Measurements from ENCODE around the gene TUBB.
"Not testable (repeated sequence)": the region's sequence is repeated elsewhere in the genome, so short reads cannot be mapped to it uniquely, and the experiment has no call there.

Gene TUBB

GRCh38 chr6:30738532-30738931, 18.4 kb downstream of the TUBB start:
- DNase-seq (ENCODE audit: low spot score): no peak

DNA sequence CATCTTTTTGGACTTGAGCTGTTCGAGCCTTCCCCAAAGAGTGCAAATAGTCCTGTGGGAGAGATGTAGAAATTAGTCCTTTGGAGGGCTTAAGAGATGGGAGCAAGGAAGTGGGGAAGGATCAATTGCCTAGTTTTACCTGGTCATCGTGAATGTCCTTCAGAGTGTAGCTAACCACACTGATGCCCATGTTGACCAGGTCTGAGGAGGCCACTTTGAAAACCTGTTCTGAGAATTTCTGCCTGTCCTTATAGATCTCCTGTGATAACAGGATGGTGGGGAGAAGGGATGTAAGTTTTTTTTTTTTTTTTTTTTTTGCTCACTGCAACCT, 20.4 kb downstream of the TUBB start:
- no peak for DNase-seq (ENCODE audit: low spot score)

GRCh38 chr6:30741063-30741779, 21.1 kb downstream of the TUBB start:
- DNase-seq (ENCODE audit: low spot score): no peak

DNA sequence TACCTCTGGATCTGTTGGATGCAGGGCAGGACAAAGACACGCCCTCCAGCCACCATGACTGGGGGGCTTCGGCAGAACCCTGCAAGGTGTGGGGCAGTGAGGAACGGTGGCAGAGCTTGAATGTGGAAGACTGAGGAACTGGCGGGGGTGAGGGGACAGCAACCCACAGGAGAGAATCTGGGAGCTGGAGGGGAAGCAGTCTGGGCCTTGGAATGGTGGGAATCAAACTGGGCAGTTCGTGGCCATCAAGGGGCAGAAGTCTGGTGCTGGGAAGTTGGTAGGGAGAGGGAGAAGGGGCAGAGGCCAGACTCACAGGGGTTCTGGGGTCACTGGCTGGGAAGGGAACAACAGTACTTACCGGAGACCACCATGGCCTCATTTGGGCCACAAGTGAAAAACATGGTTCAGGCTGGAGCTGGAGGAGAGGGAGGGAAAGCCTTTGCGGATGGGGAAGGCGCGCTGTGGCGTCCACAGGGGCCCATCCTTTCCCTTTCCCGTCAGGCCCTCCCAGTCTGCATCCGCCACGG, 21.7 kb downstream of the TUBB start:
- peak; percentile 41 for DNase-seq (ENCODE audit: low spot score)

DNA sequence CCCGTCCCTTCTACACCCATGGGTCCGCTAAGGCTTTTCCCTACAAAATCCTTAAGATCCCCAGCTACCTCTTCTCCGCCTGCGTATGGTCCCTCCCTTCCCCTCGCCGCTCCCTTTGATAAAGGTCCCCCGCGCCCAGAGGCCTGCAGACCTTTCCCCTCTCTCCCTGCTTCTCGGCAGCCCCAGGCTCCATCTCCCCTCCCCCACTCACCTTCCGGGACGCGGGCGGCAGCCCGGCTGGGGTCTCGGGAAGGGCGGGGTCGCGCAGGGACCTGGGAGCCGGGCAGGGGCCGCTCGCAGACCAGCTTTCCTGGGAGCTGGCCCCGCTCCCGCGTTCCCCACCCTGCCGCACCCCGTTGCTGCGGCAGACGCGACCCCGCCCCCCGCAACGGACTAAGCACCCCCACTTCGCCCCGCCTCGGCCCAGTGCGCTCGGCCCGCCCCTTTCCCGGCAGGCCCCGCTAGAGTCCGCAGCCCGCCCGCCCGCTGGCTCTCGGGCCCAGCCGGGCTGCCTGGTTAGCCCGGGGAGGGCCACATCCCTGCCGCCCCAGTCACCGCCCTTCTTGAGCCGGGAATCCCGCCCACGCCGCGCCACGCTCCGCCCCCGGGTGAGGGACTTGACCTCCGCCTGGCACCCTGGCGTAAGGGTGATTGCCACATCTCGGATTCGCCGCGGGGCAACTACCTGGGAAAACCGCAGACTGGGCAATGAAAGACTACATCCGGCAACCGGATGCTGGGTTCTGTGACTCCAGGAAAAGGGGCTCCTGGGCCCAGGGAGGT, 22.4 kb downstream of the TUBB start, which contains the start of gene FLOT1:
Gene FLOT1, minus strand, starts transcription at position 372 of the 783 bp plus-strand sequence. CDS start 498 bp downstream, outside the sequence.
- DNase-seq (ENCODE audit: low spot score): peak; percentile 92

- DNase-seq (ENCODE audit: low spot score): peak; percentile 39
These were observed 23.2 kb downstream of the TUBB start for GRCh38 chr6:30743099-30744053.

DNA sequence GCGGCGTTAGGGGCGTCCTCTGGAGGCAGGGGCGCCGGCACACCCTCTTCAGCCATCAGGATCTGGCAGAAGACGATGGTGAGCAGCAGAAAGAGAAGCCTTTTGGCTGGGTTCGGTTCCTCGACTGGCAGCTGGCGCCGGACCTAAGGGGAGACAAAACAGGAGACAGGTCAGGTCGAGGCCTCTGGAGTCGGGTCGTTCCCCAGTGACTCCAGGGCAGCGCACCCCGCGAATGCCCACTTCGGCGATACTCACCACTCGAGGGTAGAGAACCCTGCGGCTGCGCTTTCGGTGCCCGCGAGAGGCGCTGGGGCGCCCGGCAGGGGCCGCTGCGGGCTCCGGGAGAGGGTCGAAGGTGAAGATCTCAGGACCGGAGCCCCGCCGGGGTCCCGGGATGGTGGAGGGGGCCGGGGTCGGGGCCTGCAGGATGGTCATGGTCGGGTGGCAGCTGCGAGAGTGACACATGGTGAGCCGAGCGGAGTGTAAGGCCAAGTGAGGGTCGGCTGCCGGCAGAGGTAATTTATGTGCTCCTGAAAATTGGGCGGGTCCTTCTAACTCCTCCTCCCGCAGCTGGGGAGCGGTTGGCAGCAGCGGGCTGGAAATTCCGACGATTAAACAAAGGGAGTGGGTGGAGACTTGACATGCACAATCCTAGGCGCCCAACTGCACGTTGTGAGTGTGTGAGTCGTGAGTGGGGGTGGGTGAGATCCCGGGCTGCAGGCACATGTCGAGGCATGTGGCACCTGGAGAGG, 24.1 kb downstream of the TUBB start, which contains the start of gene IER3:
Gene IER3, minus strand, starts transcription at position 494 of the 752 bp plus-strand sequence. Its CDS starts 29 bp downstream, at position 465.
- peak; percentile 94 for DNase-seq (ENCODE audit: low spot score)

DNA sequence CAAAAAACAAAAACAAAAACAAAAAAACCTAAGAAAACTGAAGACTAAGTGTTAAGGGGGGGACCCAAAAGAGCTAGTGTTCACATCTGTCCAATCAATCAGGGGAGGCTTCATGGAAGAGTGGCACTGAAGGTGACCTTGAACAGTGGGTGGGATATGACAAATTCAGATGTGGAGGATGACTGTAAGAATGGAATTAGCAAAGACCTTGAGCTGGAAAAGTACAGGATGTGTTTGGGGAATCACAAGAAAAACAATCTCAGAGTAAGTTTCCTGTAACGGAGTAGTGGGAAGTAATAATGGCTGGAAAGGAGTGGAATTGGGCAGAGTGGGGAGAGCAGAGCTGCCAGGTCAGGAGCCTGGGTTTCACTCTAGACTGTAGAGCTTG, 27.1 kb downstream of the TUBB start:
- no peak for DNase-seq (ENCODE audit: low spot score)

GRCh38 chr6:30747902-30748769, 28.0 kb downstream of the TUBB start:
- DNase-seq (ENCODE audit: low spot score): peak; percentile 88

GRCh38 chr6:30748851-30749540, 28.8 kb downstream of the TUBB start:
- peak; percentile 92 for DNase-seq (ENCODE audit: low spot score)

DNA sequence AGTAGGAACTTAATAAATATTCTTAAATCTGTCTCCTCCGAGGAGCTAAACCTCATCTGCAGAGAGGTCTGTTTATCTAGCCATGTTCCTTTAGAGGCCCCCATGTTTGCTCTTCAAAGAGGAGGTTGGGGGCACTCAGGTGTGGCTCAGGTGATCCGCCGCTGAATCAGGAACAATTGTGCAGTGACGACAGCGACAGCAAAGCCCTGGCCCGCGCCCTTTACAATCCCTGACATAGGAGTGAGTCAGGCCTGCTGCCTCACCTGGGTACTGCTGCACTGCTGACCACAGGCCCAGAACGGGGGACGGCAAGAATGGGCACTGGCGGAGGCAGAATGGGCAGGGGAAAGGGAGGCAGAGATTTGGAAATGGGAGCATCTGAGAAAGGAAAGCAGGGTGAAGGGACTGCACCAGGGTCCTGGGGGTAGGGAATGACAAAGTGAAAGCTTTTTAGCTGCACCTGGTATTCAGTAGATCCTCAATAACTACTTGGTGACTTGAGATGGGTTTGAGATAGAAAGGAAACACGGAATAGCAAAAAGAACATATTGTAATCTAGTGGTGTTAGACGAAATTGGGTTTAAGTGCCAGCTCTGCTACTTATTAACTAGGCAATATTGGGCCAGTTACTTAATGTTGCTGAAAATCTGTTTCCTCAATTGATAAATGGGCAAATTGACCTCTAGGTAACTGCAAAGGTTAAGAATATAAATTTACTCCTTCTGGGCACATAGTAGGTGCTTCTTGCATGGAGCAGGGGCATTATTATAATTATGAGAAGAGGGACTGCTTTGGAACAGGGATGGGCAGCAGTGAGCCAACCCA, 29.6 kb downstream of the TUBB start:
- DNase-seq (ENCODE audit: low spot score): peak; percentile 96

DNA sequence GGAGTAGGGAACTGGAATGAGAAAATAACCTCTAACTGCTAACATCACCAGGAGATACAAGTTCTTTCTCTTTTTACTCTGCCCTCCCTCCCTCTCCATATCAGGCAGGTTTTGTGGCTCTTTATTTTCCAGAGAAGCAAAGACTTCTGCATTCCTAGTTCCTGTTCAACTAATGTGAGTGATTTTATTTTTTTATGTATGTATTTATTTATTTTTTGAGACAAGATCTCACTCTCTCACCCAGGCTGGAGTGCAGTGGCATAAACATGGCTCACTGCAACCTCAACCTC, 30.2 kb downstream of the TUBB start:
- no peak for DNase-seq (ENCODE audit: low spot score)

GRCh38 chr6:30752157-30752927, 32.2 kb downstream of the TUBB start:
- peak; percentile 96 for DNase-seq (ENCODE audit: low spot score)

GRCh38 chr6:30754631-30755030, 34.5 kb downstream of the TUBB start:
- no peak for DNase-seq (ENCODE audit: low spot score)

DNA sequence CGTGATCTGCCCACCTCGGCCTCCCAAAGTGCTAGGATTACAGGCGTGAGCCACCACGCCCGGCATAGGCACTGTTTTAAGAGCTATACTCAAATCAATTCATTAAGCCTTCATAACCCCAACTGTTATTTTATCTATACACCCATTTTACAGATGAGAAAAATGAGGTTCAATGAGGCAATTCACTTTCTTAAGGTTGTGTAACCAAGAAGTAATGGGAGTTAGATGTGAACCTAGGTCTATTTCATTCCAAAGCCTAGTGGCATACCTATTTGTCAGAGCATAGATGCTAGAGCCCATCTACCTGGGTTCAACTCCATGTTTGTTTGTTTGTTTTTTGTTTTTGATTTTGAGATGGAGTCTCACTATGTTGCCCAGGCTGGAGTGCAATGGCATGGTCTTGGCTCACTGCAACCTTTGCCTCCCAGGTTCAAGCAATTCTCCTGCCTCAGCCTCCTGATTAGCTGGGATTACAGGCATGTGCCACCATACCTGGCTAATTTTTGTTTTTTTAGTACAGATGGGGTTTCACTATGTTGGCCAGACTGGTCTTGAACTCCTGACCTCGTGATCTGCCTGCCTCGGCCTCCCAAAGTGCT, 36.4 kb downstream of the TUBB start:
- not testable (repeated sequence) for DNase-seq (ENCODE audit: low spot score)

DNA sequence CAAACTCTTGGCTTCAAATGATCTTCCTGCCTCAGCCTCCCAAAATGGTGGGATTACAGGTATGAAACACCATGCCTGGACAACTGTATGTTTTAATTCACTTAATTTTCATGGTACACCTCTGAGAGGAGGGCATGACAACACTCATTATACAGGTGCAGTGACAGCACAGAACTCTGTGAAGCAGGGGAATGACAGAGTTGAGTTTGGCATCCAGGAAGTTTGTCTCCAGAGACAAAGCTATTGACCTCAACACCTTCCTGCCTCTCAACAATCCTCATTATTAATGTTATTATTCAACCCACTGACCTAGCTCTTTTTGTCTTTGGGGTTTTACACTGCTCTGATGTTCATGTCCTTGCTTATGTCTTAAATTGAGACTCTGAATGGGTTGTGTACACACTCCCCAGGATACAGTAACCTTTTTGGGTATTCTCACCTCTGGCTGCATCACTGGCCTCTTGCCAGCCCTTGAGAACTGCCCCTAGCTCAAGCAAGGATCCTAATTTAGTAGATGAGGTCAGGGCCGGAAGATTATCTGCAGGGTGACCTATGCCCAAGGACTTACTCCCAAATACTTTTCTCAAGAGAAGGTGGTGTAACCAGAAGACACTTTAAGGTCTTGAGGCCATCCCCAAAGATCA, 37.2 kb downstream of the TUBB start:
- DNase-seq (ENCODE audit: low spot score): no peak

DNA sequence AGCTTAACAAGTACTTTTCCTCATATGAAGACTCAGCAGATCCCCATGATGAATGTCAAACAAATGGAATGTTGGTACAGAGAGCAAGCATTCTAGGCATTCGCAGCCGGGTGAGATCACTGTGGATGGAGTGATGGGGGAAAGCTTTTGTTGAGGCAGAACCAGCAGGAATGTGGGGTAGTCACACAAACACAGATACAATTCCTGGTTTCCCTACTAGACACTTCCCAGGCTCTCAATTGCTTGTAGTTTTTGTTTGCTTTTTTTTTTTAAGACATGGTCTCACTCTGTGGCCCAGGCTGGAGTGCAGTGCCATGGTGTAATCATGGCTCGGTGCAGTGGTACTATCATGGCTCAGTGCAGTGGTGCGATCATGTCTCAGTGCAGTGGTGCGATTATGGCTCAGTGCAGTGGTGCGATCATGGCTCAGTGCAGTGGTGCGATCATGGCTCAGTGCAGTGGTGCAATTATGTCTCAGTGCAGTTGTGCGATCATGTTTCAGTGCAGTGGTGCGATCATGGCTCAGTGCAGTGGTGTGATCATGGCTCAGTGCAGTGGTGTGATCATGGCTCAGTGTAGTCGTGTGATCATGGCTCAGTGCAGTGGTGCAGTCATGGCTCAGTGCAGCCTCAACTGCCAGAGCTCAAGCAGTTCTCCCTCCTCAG, 39.6 kb downstream of the TUBB start:
- no peak for DNase-seq (ENCODE audit: low spot score)

All from SW480 (cell line).